ENCODE results near the gene KCNK4. TPM values are rescaled to one million over a fixed set of nuclear protein-coding genes. Genes with fewer than 3 reads are reported as not detected.

The KCNK4 gene
- total RNA-seq, 1 donor from 2014 or later, result 0.52 TPM

DNA sequence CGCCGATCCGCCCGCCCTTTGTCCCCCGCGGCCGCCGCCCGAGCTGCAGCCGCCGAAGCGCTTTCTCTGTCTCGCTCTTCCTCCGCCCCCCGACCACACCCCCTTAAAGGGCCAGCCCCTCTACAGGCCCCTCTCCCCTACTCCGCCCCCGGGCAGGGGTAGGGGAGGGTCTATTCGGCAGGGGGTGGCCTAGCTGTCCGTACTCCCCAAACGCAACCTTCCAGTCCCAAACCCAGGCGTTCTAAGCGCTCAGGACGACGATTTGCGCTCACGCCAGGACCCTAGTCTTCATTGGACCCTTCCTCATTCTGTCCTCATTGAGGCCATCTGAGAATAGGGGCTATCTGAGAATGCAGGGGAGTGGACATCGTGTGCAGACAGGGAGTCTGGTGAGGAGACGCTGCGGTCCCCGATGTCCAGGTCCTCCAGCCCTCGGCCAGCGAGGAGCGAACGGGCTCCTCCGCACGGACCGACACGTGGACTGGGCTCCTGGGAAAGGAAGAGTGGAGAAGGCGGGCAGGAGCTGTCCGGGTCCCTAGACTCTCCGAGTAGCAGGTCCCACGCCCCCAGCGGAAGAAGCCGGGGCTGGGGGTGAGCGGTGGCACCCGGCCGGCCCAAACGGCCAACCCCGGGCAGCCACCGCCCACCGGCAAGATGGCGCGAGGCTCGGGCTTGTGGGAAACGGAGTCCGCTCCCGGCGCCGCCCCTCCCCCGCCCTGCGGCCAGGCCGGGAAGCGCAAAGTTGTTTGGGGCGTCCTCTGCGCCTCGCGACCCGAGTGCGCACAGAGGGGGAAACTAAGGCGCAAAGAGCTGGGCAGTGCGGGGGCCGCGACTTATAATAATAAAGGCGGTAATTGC, 44.0 kb upstream of the KCNK4 start, which contains the start of gene PPP1R14B:
Gene PPP1R14B, minus strand, starts transcription at position 73 of the 858 bp plus-strand sequence. CDS start 270 bp downstream, outside the sequence.
- FAIRE-seq (no peak), DNase-seq (ENCODE audit: low read depth) (peak; percentile 68)
- H3K36me3 ChIP-seq (ENCODE audit: insufficient read depth, low read length), result peaks cover 3% of the 10 kb centered on the region
- peak within 1 kb of the TSS; percentile 95 for H3K9ac ChIP-seq (ENCODE audit: low read length)
- H3K27ac Mint-ChIP-seq (ENCODE audit: unreplicated experiment), result peak within 1 kb of the TSS; percentile 85
- TF ChIP-seq CTCF (IDR thresholded peaks at IDR 0.05; ENCODE audit: insufficient read depth, low read depth, low read length), result no peak
- no peak for TF ChIP-seq EZH2 (IDR thresholded peaks at IDR 0.05; ENCODE audit: insufficient read depth, low read length)
- peak within 1 kb of the TSS; percentile 91 for H3K27ac ChIP-seq (ENCODE audit: low read depth, low read length)
- H3K4me2 ChIP-seq (ENCODE audit: low read length), result peak within 1 kb of the TSS; percentile 99
- H3K79me2 ChIP-seq (ENCODE audit: insufficient read depth, low read length), result peaks cover 49% of the 10 kb centered on the region
- no peaks in the 10 kb centered on the region for H3K27me3 Mint-ChIP-seq (ENCODE audit: low read depth, unreplicated experiment)
- H3K4me1 Mint-ChIP-seq (ENCODE audit: low read depth, unreplicated experiment), result peaks cover 20% of the 10 kb centered on the region
- no peaks in the 10 kb centered on the region for H3K27me3 ChIP-seq (ENCODE audit: insufficient read depth, low read length)
- peak within 1 kb of the TSS; percentile 61 for H2AFZ ChIP-seq (ENCODE audit: low read depth, low read length)
- peaks cover 9% of the 10 kb centered on the region for H3K36me3 Mint-ChIP-seq (ENCODE audit: low read depth, unreplicated experiment)
- H3K4me1 ChIP-seq (ENCODE audit: insufficient read depth, low read length), result peaks cover 37% of the 10 kb centered on the region
- H3K4me3 Mint-ChIP-seq (ENCODE audit: unreplicated experiment), result peak within 1 kb of the TSS; percentile 95
- H3K9me3 ChIP-seq (ENCODE audit: insufficient read depth, low read depth, low read length), result no peaks in the 10 kb centered on the region
- no peaks in the 10 kb centered on the region for H3K9me3 Mint-ChIP-seq (ENCODE audit: unreplicated experiment)
- peak within 1 kb of the TSS; percentile 96 for H3K4me3 ChIP-seq (ENCODE audit: insufficient read depth, low read depth, low read length)
- H4K20me1 ChIP-seq (ENCODE audit: insufficient read depth, low read length), result peaks cover 28% of the 10 kb centered on the region

DNA sequence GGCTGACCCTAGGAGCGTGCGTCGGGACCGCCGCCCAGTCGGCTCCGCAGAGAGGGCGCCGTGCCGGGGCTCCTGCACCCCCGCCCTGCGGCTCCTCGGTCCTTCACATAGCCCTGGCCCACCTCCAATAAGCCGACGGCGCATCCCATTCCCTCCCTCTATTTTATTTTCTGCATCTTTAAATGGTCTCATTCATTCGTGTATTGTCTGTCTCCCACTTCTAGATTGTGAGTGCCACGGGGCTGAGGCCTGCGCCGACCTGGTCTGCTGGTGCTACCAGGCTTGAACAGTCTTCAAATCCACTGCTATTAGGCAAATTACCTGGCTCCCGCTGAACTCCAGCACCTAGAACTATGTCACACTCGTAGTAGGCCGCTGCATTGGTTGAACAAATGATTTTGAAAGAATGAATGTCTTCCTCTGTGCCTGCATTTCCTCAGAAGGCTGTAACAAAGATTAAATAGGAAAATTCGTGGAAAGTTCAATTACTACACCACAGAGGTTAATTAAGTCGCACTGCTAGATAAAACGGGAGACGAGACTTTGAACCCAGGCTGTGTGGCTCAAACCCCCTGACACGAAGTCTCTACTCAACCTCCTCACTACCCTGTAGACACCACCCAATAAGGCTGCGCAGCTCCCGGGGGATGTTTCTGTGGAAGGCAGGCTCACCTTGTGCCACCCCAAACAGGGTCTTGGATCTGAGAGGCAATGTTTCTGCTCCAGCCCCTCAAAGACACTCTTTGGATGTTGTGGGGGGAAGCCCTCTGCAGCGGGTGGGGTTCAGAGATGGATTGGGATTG, 43.2 kb upstream of the KCNK4 start:
- H3K36me3 ChIP-seq (ENCODE audit: insufficient read depth, low read length), result peaks cover 3% of the 10 kb centered on the region
- H2AFZ ChIP-seq (ENCODE audit: low read depth, low read length), result peak overlapping the region; percentile 61
- peaks cover 9% of the 10 kb centered on the region for H3K36me3 Mint-ChIP-seq (ENCODE audit: low read depth, unreplicated experiment)
- FAIRE-seq (no peak), DNase-seq (ENCODE audit: low read depth) (no peak)
- no peaks in the 10 kb centered on the region for H3K9me3 Mint-ChIP-seq (ENCODE audit: unreplicated experiment)
- no peaks in the 10 kb centered on the region for H3K27me3 Mint-ChIP-seq (ENCODE audit: low read depth, unreplicated experiment)
- H3K9me3 ChIP-seq (ENCODE audit: insufficient read depth, low read depth, low read length), result no peaks in the 10 kb centered on the region
- H3K9ac ChIP-seq (ENCODE audit: low read length), result peak overlapping the region; percentile 81
- H3K27ac Mint-ChIP-seq (ENCODE audit: unreplicated experiment), result peak overlapping the region; percentile 83
- TF ChIP-seq CTCF (IDR thresholded peaks at IDR 0.05; ENCODE audit: insufficient read depth, low read depth, low read length) (no peak), EZH2 (IDR thresholded peaks at IDR 0.05; ENCODE audit: insufficient read depth, low read length) (no peak)
- peak overlapping the region; percentile 98 for H3K4me2 ChIP-seq (ENCODE audit: low read length)
- H3K79me2 ChIP-seq (ENCODE audit: insufficient read depth, low read length), result peaks cover 49% of the 10 kb centered on the region
- H3K4me3 Mint-ChIP-seq (ENCODE audit: unreplicated experiment), result peak overlapping the region; percentile 85
- peaks cover 20% of the 10 kb centered on the region for H3K4me1 Mint-ChIP-seq (ENCODE audit: low read depth, unreplicated experiment)
- H3K4me1 ChIP-seq (ENCODE audit: insufficient read depth, low read length), result peaks cover 33% of the 10 kb centered on the region
- H3K27ac ChIP-seq (ENCODE audit: low read depth, low read length), result no peak overlapping the region
- H4K20me1 ChIP-seq (ENCODE audit: insufficient read depth, low read length), result peaks cover 32% of the 10 kb centered on the region
- H3K27me3 ChIP-seq (ENCODE audit: insufficient read depth, low read length), result no peaks in the 10 kb centered on the region
- H3K4me3 ChIP-seq (ENCODE audit: insufficient read depth, low read depth, low read length), result peak overlapping the region; percentile 73

Measured in astrocyte (in vitro differentiated cells and primary cell).